ENCODE data around the gene HCN2.

Gene HCN2

GRCh38 chr19:542173-542866 lies 47.4 kb upstream of the HCN2 start:
- Histone ChIP-seq H3K4me3 (ENCODE audit: low read length in 2 of 2) (no peak overlapping the region), H3K9ac (ENCODE audit: low read depth, low read length, poor library complexity) (peak overlapping the region; percentile 3), H3K27me3 (ENCODE audit: control insufficient read depth in 3 of 3, insufficient read depth in 3 of 3, low read depth in 1 of 3, low read length in 3 of 3) (no peaks in the 10 kb centered on the region), H3K18ac (ENCODE audit: low read length) (peak overlapping the region; percentile 28), H3K23ac (ENCODE audit: low read depth, low read length, poor library complexity) (peak overlapping the region; percentile 55), H3K27ac (replicated peaks; ENCODE audit: low read length) (no peak overlapping the region), H2BK12ac (ENCODE audit: low read length) (no peak overlapping the region), H3K36me3 (replicated peaks in 1 of 2; ENCODE audit: control insufficient read depth in 2 of 2, insufficient read depth in 2 of 2, low read length in 2 of 2) (peaks cover 27 to 49% of the 10 kb centered on the region in 2 donors), H2AK5ac (ENCODE audit: low read depth, low read length) (no peak overlapping the region), H2AFZ (ENCODE audit: low read length) (no peak overlapping the region), H3K4ac (ENCODE audit: low read length) (no peak overlapping the region), H3K14ac (ENCODE audit: low read length) (no peak overlapping the region), H3K9me3 (replicated peaks in 1 of 2; ENCODE audit: control insufficient read depth in 2 of 2, insufficient read depth in 1 of 2, low read depth in 1 of 2, low read length in 2 of 2) (no peaks in the 10 kb centered on the region), H3K4me2 (ENCODE audit: insufficient read depth, low read length, poor library complexity, severe bottlenecking) (no peak overlapping the region), H3K4me1 (ENCODE audit: control insufficient read depth in 2 of 2, insufficient read depth in 1 of 2, low read depth in 1 of 2, low read length in 2 of 2) (peaks cover 0 to 2% of the 10 kb centered on the region in 2 donors), H2BK120ac (ENCODE audit: low read depth, low read length) (no peak overlapping the region), H2BK5ac (ENCODE audit: low read length) (no peak overlapping the region), H3K79me1 (ENCODE audit: low read depth, low read length) (peaks cover 14% of the 10 kb centered on the region), H4K91ac (ENCODE audit: low read depth, low read length, poor library complexity) (no peak overlapping the region), H2BK15ac (ENCODE audit: low read length) (no peak overlapping the region), H4K8ac (ENCODE audit: low read depth, low read length) (no peak overlapping the region)
- no peak for DNase-seq (ENCODE audit: low spot score)
- WGBS, 2 donors (ENCODE audit: extremely low coverage in 2 of 2, insufficient read length in 2 of 2, insufficient replicate concordance in 1 of 2), result no CpG with 5 or more reads among the region's 34 CpGs

GRCh38 chr19:543910-544608 lies 45.6 kb upstream of the HCN2 start, which contains the start of gene GZMM:
Gene GZMM, plus strand, starts transcription at chr19:544053. Its CDS starts 19 bp downstream, at chr19:544072.
- Histone ChIP-seq H4K91ac (ENCODE audit: low read depth, low read length, poor library complexity) (no peak within 1 kb of the TSS), H3K18ac (ENCODE audit: low read length) (peak within 1 kb of the TSS; percentile 89), H3K4ac (ENCODE audit: low read length) (no peak within 1 kb of the TSS), H3K4me1 (ENCODE audit: control insufficient read depth in 2 of 2, insufficient read depth in 1 of 2, low read depth in 1 of 2, low read length in 2 of 2) (peaks cover 0 to 2% of the 10 kb centered on the region in 2 donors), H3K27ac (replicated peaks; ENCODE audit: low read length) (peak within 1 kb of the TSS; percentile 9), H3K9me3 (replicated peaks in 1 of 2; ENCODE audit: control insufficient read depth in 2 of 2, insufficient read depth in 1 of 2, low read depth in 1 of 2, low read length in 2 of 2) (no peaks in the 10 kb centered on the region), H2BK5ac (ENCODE audit: low read length) (peak within 1 kb of the TSS; percentile 93), H3K9ac (ENCODE audit: low read depth, low read length, poor library complexity) (peak within 1 kb of the TSS; percentile 60), H3K4me2 (ENCODE audit: insufficient read depth, low read length, poor library complexity, severe bottlenecking) (no peak within 1 kb of the TSS), H3K4me3 (ENCODE audit: low read length in 2 of 2) (peak within 1 kb of the TSS in 1 of 2 donors; percentile 50), H3K36me3 (replicated peaks in 1 of 2; ENCODE audit: control insufficient read depth in 2 of 2, insufficient read depth in 2 of 2, low read length in 2 of 2) (peaks cover 15 to 33% of the 10 kb centered on the region in 2 donors), H3K27me3 (ENCODE audit: control insufficient read depth in 3 of 3, insufficient read depth in 3 of 3, low read depth in 1 of 3, low read length in 3 of 3) (no peaks in the 10 kb centered on the region), H2BK120ac (ENCODE audit: low read depth, low read length) (no peak within 1 kb of the TSS), H4K8ac (ENCODE audit: low read depth, low read length) (no peak within 1 kb of the TSS), H2BK12ac (ENCODE audit: low read length) (peak within 1 kb of the TSS; percentile 41), H2AFZ (ENCODE audit: low read length) (no peak within 1 kb of the TSS), H2BK15ac (ENCODE audit: low read length) (no peak within 1 kb of the TSS), H3K14ac (ENCODE audit: low read length) (peak within 1 kb of the TSS; percentile 82), H3K79me1 (ENCODE audit: low read depth, low read length) (peaks cover 8% of the 10 kb centered on the region), H3K23ac (ENCODE audit: low read depth, low read length, poor library complexity) (peak within 1 kb of the TSS; percentile 75), H2AK5ac (ENCODE audit: low read depth, low read length) (no peak within 1 kb of the TSS)
- no CpG with 5 or more reads among the region's 31 CpGs for WGBS, 2 donors (ENCODE audit: extremely low coverage in 2 of 2, insufficient read length in 2 of 2, insufficient replicate concordance in 1 of 2)
- no peak for DNase-seq (ENCODE audit: low spot score)

GRCh38 chr19:547117-547516 lies 42.6 kb upstream of the HCN2 start:
- no peak overlapping the region for H3K4me3 ChIP-seq (ENCODE audit: low read length in 2 of 2)
- H2BK120ac ChIP-seq (ENCODE audit: low read depth, low read length), result no peak overlapping the region
- DNase-seq (ENCODE audit: low spot score), result no peak
- H3K36me3 ChIP-seq (replicated peaks in 1 of 2; ENCODE audit: control insufficient read depth in 2 of 2, insufficient read depth in 2 of 2, low read length in 2 of 2), result peaks cover 5 to 11% of the 10 kb centered on the region in 2 donors
- no peak overlapping the region for H3K18ac ChIP-seq (ENCODE audit: low read length)
- no peak overlapping the region for H3K27ac ChIP-seq (replicated peaks; ENCODE audit: low read length)
- H2BK12ac ChIP-seq (ENCODE audit: low read length), result no peak overlapping the region
- WGBS, 2 donors (ENCODE audit: extremely low coverage in 2 of 2, insufficient read length in 2 of 2, insufficient replicate concordance in 1 of 2), result no CpG with 5 or more reads among the region's 15 CpGs
- no peak overlapping the region for H4K91ac ChIP-seq (ENCODE audit: low read depth, low read length, poor library complexity)
- peaks cover 2% of the 10 kb centered on the region for H3K79me1 ChIP-seq (ENCODE audit: low read depth, low read length)
- H2BK15ac ChIP-seq (ENCODE audit: low read length), result no peak overlapping the region
- H3K9ac ChIP-seq (ENCODE audit: low read depth, low read length, poor library complexity), result no peak overlapping the region
- H3K27me3 ChIP-seq (ENCODE audit: control insufficient read depth in 3 of 3, insufficient read depth in 3 of 3, low read depth in 1 of 3, low read length in 3 of 3), result no peaks in the 10 kb centered on the region
- no peak overlapping the region for H3K4me2 ChIP-seq (ENCODE audit: insufficient read depth, low read length, poor library complexity, severe bottlenecking)
- no peaks in the 10 kb centered on the region for H3K9me3 ChIP-seq (replicated peaks in 1 of 2; ENCODE audit: control insufficient read depth in 2 of 2, insufficient read depth in 1 of 2, low read depth in 1 of 2, low read length in 2 of 2)
- H3K14ac ChIP-seq (ENCODE audit: low read length), result no peak overlapping the region
- peak overlapping the region; percentile 11 for H3K4ac ChIP-seq (ENCODE audit: low read length)
- H3K4me1 ChIP-seq (ENCODE audit: control insufficient read depth in 2 of 2, insufficient read depth in 1 of 2, low read depth in 1 of 2, low read length in 2 of 2), result peaks cover 0 to 2% of the 10 kb centered on the region in 2 donors
- no peak overlapping the region for H3K23ac ChIP-seq (ENCODE audit: low read depth, low read length, poor library complexity)
- H4K8ac ChIP-seq (ENCODE audit: low read depth, low read length), result no peak overlapping the region
- H2AK5ac ChIP-seq (ENCODE audit: low read depth, low read length), result peak overlapping the region; percentile 53
- H2AFZ ChIP-seq (ENCODE audit: low read length), result no peak overlapping the region
- peak overlapping the region; percentile 66 for H2BK5ac ChIP-seq (ENCODE audit: low read length)
